ENCODE measurements around the gene CDS2.

Gene CDS2

DNA sequence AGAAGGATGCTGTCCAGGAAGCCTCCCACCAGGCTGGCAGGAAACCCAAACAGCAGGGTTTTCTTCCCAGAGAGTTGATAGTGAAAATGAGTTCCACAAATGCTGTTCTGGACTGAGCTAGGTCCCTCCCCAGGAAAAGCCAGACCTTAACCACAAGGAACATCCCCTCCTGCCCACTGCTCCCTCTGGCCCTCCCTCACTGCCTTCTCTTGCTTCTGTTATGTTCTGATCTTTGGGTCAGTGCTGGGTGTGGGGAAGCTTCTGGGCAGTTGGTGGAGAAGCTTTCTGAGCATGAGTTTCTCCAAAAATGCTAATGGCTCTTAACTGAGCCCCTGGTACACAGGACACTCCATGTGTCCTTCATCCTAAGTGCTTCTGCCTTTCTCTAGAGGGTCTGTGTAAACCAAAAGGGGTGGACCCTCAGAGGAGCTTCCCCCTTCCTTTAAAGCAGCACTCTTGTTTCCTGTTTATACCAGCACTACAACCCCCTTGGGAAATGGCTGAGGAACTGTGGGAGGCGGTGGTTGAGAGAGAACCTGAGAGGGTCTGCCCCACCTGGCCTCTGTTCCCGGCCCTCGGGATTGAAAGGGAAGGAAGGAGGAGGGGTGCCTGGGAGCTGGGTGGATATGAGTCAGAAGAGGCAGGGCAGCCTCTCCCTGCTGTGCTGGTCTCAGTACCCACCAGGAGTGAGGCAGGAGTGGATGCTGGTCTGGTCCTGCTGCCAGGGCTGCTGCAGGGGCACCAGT lies 42.0 kb downstream of the CDS2 start:
- WGBS, 2 experiments (ENCODE audit: insufficient coverage in 2 of 2) = 17 to 19% methylated on average over 1 to 2 of the region's 3 CpGs
- H3K9me3 ChIP-seq (ENCODE audit: control insufficient read depth, low read length) = no peaks in the 10 kb centered on the region
- no peak overlapping the region for H3K4me3 ChIP-seq (ENCODE audit: extremely low read depth, insufficient read depth, low read length, poor library complexity, severe bottlenecking)
- H3K27ac ChIP-seq (ENCODE audit: low read depth, low read length, severe bottlenecking) = peak overlapping the region; percentile 59
- peaks cover 33% of the 10 kb centered on the region for H3K4me1 ChIP-seq (ENCODE audit: control insufficient read depth, insufficient read depth, low read length, poor library complexity, severe bottlenecking)
- H3K36me3 ChIP-seq (ENCODE audit: control insufficient read depth, insufficient read depth, low read length) = peaks cover 13% of the 10 kb centered on the region

GRCh38 chr20:5170341-5170740 lies 43.5 kb downstream of the CDS2 start:
- H3K9me3 ChIP-seq (ENCODE audit: control insufficient read depth, low read length) = no peaks in the 10 kb centered on the region
- peak overlapping the region; percentile 3 for H3K27ac ChIP-seq (ENCODE audit: low read depth, low read length, severe bottlenecking)
- H3K4me3 ChIP-seq (ENCODE audit: extremely low read depth, insufficient read depth, low read length, poor library complexity, severe bottlenecking) = no peak overlapping the region
- 86 to 93% methylated on average over 4 to 5 of the region's 8 CpGs for WGBS, 2 experiments (ENCODE audit: insufficient coverage in 2 of 2)
- H3K4me1 ChIP-seq (ENCODE audit: control insufficient read depth, insufficient read depth, low read length, poor library complexity, severe bottlenecking) = peaks cover 33% of the 10 kb centered on the region
- peaks cover 26% of the 10 kb centered on the region for H3K36me3 ChIP-seq (ENCODE audit: control insufficient read depth, insufficient read depth, low read length)

DNA sequence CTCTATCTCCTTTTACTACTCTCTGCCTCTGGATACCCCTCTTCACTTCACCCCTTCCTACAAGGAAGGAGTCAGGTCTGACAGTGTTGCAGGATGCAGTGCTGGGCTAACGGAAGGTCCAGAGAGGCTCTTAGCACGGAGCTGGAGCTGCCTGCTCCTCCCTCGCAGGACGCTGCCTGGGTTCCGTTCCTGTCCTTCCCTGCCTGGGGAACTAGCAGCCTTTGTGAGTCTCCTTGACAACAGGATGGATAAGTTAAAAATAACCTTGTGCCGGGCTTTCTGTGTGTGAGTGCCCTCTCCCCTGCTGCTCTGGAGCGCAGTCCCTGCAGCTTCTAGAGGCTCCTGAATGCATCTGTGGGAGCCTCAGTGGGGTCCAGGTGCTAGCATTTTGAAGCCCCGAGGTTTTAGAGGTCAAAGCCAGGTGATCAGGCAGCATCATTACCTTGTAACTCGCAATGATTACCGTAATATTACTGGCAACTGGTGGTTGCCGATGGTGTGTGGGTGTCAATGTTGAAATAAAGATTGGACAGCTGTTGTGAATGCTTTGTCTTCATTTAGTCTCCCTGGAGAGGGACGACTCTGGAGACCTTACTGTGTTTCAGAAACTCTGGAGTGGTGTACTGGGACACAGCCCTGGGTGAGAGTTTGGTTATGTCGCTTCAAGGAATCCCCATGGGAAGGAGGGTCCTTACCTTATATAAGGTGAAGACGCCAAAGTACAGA lies 44.4 kb downstream of the CDS2 start:
- Histone ChIP-seq H3K4me3 (ENCODE audit: extremely low read depth, insufficient read depth, low read length, poor library complexity, severe bottlenecking) (no peak overlapping the region), H3K36me3 (ENCODE audit: control insufficient read depth, insufficient read depth, low read length) (peaks cover 29% of the 10 kb centered on the region), H3K9me3 (ENCODE audit: control insufficient read depth, low read length) (no peaks in the 10 kb centered on the region), H3K27ac (ENCODE audit: low read depth, low read length, severe bottlenecking) (peak overlapping the region; percentile 78), H3K4me1 (ENCODE audit: control insufficient read depth, insufficient read depth, low read length, poor library complexity, severe bottlenecking) (peaks cover 33% of the 10 kb centered on the region)
- WGBS, 2 experiments (ENCODE audit: insufficient coverage in 2 of 2) = 67 to 70% methylated on average over 11 to 12 of the region's 14 CpGs

GRCh38 chr20:5171790-5172164 lies 45.0 kb downstream of the CDS2 start:
- Histone ChIP-seq H3K9me3 (ENCODE audit: control insufficient read depth, low read length) (no peaks in the 10 kb centered on the region), H3K27ac (ENCODE audit: low read depth, low read length, severe bottlenecking) (peak overlapping the region; percentile 78), H3K36me3 (ENCODE audit: control insufficient read depth, insufficient read depth, low read length) (peaks cover 34% of the 10 kb centered on the region), H3K4me1 (ENCODE audit: control insufficient read depth, insufficient read depth, low read length, poor library complexity, severe bottlenecking) (peaks cover 33% of the 10 kb centered on the region), H3K4me3 (ENCODE audit: extremely low read depth, insufficient read depth, low read length, poor library complexity, severe bottlenecking) (no peak overlapping the region)
- WGBS, 2 experiments (ENCODE audit: insufficient coverage in 2 of 2) = 69 to 89% methylated on average over 2 of the region's 4 CpGs

DNA sequence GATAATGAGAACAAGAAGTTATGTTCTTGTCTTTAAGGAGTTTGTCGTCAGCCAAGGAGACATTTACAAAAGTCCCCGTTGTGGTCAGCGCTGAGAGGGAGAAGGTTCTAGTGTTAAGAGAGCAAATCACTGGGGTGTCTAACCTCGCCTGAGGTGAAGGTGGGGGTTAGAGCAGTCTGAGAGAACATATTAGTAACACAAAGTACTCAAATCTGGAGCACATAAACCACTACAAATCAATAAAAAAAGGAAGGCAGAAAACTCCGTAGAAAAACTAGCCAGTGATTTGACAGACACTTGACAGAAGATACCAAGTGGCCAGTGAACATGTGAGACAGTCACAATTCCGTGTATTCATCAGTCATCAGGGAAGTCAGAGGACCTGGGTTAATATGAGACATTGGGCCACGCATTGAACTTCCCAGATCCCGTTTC lies 45.4 kb downstream of the CDS2 start:
- H3K9me3 ChIP-seq (ENCODE audit: control insufficient read depth, low read length) = no peaks in the 10 kb centered on the region
- WGBS, 2 experiments (ENCODE audit: insufficient coverage in 2 of 2) = 92 to 100% methylated on average over 4 to 7 of the region's 8 CpGs

DNA sequence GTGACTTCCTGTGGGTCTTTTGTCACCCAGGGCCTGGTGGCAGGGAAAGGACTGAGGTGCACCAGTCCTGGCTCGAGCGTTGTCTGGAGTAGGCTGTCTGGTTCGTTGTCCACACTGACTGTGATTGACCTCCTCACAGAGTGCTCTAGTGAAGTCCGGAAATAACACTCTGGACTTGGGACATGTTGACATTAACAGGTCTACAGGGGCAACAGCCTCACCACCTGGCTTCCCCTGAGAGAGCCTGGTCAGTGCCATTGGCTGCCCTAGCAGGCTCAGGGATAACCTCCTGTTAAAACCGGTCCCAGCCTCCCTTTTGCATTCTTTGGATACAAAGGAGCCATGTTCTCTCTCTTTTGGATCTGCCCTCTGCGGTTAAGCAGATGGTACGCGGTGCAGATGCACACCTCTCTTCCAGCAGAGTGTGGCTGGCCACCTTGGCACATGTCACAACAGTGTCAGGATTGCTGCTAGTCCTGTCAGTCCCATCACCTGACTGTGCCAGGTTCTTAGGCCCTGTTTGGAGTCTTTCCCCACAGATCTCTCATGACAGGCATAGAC lies 46.2 kb downstream of the CDS2 start:
- H3K36me3 ChIP-seq (ENCODE audit: control insufficient read depth, insufficient read depth, low read length) = peaks cover 45% of the 10 kb centered on the region
- no peaks in the 10 kb centered on the region for H3K9me3 ChIP-seq (ENCODE audit: control insufficient read depth, low read length)
- no peak overlapping the region for H3K4me3 ChIP-seq (ENCODE audit: extremely low read depth, insufficient read depth, low read length, poor library complexity, severe bottlenecking)
- 99 to 100% methylated on average over 8 of the region's 8 CpGs for WGBS, 2 experiments (ENCODE audit: insufficient coverage in 2 of 2)
- peaks cover 33% of the 10 kb centered on the region for H3K4me1 ChIP-seq (ENCODE audit: control insufficient read depth, insufficient read depth, low read length, poor library complexity, severe bottlenecking)
- H3K27ac ChIP-seq (ENCODE audit: low read depth, low read length, severe bottlenecking) = no peak overlapping the region

More for the DNA sequence above, 45.4 kb downstream of the CDS2 start:
- Histone ChIP-seq H3K4me1 (ENCODE audit: control insufficient read depth, insufficient read depth, low read length, poor library complexity, severe bottlenecking) (peaks cover 33% of the 10 kb centered on the region), H3K4me3 (ENCODE audit: extremely low read depth, insufficient read depth, low read length, poor library complexity, severe bottlenecking) (no peak overlapping the region), H3K36me3 (ENCODE audit: control insufficient read depth, insufficient read depth, low read length) (peaks cover 38% of the 10 kb centered on the region), H3K27ac (ENCODE audit: low read depth, low read length, severe bottlenecking) (peak overlapping the region; percentile 78)

DNA sequence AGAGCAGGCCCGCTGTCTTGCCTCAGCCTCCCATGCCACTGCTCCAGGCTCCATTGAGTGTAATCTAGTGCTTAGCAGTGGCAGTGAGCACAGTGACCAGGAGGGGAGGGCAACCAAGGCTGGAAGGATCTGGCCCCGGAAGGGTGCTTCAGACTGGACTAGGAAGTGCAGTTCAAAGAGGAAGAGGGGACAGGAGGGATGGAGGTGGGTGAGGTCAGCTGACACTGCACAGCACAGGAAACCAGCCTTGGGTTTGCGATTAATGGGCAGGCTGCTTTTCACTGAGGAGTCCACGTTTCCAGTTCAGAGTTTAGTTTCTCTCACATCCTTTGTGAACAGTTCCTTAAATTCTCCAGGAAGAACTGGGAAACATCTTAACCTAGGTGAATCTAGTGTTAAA lies 46.9 kb downstream of the CDS2 start:
- WGBS, 2 experiments (ENCODE audit: insufficient coverage in 2 of 2) = 93 to 98% methylated on average over 4 of the region's 4 CpGs
- H3K36me3 ChIP-seq (ENCODE audit: control insufficient read depth, insufficient read depth, low read length) = peaks cover 52% of the 10 kb centered on the region
- H3K4me3 ChIP-seq (ENCODE audit: extremely low read depth, insufficient read depth, low read length, poor library complexity, severe bottlenecking) = no peak overlapping the region
- no peak overlapping the region for H3K27ac ChIP-seq (ENCODE audit: low read depth, low read length, severe bottlenecking)
- H3K9me3 ChIP-seq (ENCODE audit: control insufficient read depth, low read length) = no peaks in the 10 kb centered on the region
- peaks cover 34% of the 10 kb centered on the region for H3K4me1 ChIP-seq (ENCODE audit: control insufficient read depth, insufficient read depth, low read length, poor library complexity, severe bottlenecking)

- 89 to 91% methylated on average over 4 to 6 of the region's 6 CpGs for WGBS, 2 experiments (ENCODE audit: insufficient coverage in 2 of 2)
- Histone ChIP-seq H3K36me3 (ENCODE audit: control insufficient read depth, insufficient read depth, low read length) (peaks cover 64% of the 10 kb centered on the region), H3K4me3 (ENCODE audit: extremely low read depth, insufficient read depth, low read length, poor library complexity, severe bottlenecking) (no peak overlapping the region), H3K9me3 (ENCODE audit: control insufficient read depth, low read length) (no peaks in the 10 kb centered on the region), H3K4me1 (ENCODE audit: control insufficient read depth, insufficient read depth, low read length, poor library complexity, severe bottlenecking) (peaks cover 10% of the 10 kb centered on the region), H3K27ac (ENCODE audit: low read depth, low read length, severe bottlenecking) (no peak overlapping the region)
These were observed 50.3 kb downstream of the CDS2 start for GRCh38 chr20:5177071-5177470.

DNA sequence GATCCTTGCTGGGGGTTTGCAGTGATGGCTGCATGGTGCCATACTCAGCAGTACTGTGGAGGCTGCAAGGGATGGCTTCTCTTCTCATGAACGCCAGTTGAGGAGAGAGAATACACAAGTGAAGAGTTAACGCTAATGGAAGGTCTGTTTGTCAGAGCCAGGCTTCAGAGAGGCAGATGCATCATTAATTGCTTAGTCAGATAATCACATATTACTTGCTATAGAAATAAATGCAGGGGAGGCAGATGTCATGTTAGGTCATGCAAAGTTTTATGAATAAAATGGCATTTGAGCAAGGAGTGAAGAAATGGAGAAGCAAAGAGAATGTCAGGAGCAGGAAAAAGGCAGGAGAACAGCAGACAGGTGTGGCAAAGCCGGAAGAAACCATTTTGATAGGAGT lies 51.2 kb downstream of the CDS2 start:
- no peaks in the 10 kb centered on the region for H3K9me3 ChIP-seq (ENCODE audit: control insufficient read depth, low read length)
- peaks cover 9% of the 10 kb centered on the region for H3K4me1 ChIP-seq (ENCODE audit: control insufficient read depth, insufficient read depth, low read length, poor library complexity, severe bottlenecking)
- no peak overlapping the region for H3K27ac ChIP-seq (ENCODE audit: low read depth, low read length, severe bottlenecking)
- no peak overlapping the region for H3K4me3 ChIP-seq (ENCODE audit: extremely low read depth, insufficient read depth, low read length, poor library complexity, severe bottlenecking)
- 89 to 100% methylated on average over 1 to 2 of the region's 3 CpGs for WGBS, 2 experiments (ENCODE audit: insufficient coverage in 2 of 2)
- H3K36me3 ChIP-seq (ENCODE audit: control insufficient read depth, insufficient read depth, low read length) = peaks cover 73% of the 10 kb centered on the region

GRCh38 chr20:5180421-5180820 lies 53.6 kb downstream of the CDS2 start:
- H3K36me3 ChIP-seq (ENCODE audit: control insufficient read depth, insufficient read depth, low read length) = peaks cover 68% of the 10 kb centered on the region
- 80 to 88% methylated on average over 1 of the region's 1 CpG for WGBS, 2 experiments (ENCODE audit: insufficient coverage in 2 of 2)
- H3K9me3 ChIP-seq (ENCODE audit: control insufficient read depth, low read length) = no peaks in the 10 kb centered on the region
- no peak overlapping the region for H3K4me3 ChIP-seq (ENCODE audit: extremely low read depth, insufficient read depth, low read length, poor library complexity, severe bottlenecking)
- H3K4me1 ChIP-seq (ENCODE audit: control insufficient read depth, insufficient read depth, low read length, poor library complexity, severe bottlenecking) = peaks cover 9% of the 10 kb centered on the region
- peak overlapping the region; percentile 58 for H3K27ac ChIP-seq (ENCODE audit: low read depth, low read length, severe bottlenecking)
